Stimulated activated CD4-positive, alpha-beta T cell treated with anti-CD3 and anti-CD28 coated beads, Interleukin-2, amount 100 ng/mL, for 24 hours (primary cell): ENCODE results near the gene PSME2.

Experiments used
- DNase-seq, 2 donors: peaks; one replicate each; pipeline ENCODE4 v3.0.0-alpha.2; 2020

Gene PSME2

GRCh38 chr14:24179294-24179960 is 33.0 kb upstream of the PSME2 start:
- no peak for DNase-seq

GRCh38 chr14:24178399-24179178 is 32.2 kb upstream of the PSME2 start:
- no peak for DNase-seq

- DNase-seq = no peak
These were observed 31.5 kb upstream of the PSME2 start for GRCh38 chr14:24177891-24178290.

GRCh38 chr14:24177041-24177825 is 30.8 kb upstream of the PSME2 start:
- DNase-seq = no peak

GRCh38 chr14:24176599-24176998 is 30.2 kb upstream of the PSME2 start:
- DNase-seq = no peak

GRCh38 chr14:24172871-24173281 is 26.5 kb upstream of the PSME2 start:
- DNase-seq = no peak

- no peak for DNase-seq
These were observed 26.0 kb upstream of the PSME2 start for GRCh38 chr14:24172261-24172860.

DNA sequence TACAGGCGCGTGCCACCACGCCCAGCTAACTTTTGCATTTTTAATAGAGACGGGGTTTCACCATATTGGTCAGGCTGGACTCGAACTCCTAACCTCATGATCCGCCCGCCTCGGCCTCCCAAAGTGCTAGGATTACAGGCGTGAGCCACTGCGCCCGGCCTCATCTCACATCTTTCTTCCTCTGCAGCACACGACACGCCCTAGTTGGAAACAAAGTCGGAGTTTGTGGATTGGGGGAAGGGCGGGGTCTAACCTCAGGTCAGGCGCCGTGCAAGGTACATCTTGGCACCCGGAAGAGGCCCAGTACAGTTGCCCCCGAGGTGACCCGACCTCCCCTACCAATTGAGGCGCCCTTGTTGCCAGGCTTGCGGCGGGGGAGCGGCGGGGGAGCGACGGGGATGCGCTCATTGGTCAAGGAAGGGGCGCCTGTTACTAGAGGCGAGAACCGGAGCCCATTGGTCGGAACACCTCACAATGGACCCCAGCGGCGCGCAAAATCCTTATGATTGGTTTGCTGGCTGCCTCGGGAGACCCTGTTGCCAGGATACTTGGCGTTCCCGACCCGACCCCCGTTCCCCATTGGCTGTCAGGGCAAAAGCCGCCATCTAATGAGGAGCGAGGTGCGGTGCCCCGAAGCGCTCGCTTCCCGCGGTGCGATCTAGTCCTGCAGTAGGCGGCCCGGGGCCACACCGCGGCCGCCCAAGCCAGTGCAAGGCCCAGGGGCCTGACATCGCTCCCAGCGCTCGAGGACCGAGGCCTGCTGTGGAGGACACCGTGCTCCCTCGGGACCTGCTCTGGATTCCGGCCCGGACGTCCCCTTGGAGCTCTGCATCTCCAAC is 25.2 kb upstream of the PSME2 start, which contains the start of gene REC8:
TSS of gene REC8 (plus strand) at position 659 of the 839 bp plus-strand sequence. CDS start 473 bp downstream, outside the sequence.
- peak; percentile 67 to 73 for DNase-seq

DNA sequence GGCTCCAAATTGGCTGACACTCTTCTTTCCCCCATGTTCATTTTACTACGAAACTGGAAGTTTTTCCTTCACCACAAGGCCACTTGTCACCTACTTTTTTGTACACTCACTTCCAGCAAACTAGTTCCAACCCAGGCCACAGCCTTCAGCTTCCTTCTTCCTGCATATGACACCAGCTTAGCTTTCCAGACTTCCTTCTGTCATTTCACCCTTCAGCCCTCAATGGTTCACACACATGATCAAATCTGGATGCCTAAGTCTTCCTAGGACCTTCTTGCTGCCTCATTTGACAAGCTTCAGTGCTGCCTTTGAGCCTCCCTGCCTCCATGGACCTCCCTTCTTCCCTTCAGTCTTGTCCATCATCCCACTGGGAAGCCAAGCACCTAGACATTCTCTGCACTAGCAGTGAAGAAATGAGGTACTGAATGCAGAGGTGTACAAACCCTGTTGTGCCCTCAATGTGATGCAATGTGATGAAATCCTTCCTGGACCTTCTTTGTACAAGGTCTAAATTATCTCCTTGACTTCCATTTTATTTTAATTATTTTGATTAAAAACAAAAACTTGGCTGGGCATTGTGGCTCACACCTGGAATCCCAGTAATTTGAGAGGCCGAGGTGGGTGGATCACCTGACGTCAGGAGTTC is 21.2 kb upstream of the PSME2 start:
- DNase-seq = no peak

DNA sequence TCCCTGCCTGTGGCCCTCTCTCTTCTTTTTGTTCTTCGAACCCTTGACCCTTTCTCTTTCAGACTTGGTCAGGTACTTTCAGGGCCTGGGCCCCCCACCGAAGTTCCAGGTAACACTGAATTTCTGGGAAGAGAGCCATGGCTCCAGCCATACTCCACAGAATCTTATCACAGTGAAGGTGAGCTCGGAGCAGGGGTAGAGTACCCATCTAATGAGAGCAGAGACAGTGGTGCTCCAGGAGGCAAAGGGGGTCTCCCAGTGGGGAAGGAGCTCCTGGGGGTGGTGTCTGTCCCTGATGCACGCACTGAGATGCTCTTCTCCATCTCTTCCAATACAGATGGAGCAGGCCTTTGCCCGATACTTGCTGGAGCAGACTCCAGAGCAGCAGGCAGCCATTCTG is 19.4 kb upstream of the PSME2 start:
- no peak for DNase-seq

DNA sequence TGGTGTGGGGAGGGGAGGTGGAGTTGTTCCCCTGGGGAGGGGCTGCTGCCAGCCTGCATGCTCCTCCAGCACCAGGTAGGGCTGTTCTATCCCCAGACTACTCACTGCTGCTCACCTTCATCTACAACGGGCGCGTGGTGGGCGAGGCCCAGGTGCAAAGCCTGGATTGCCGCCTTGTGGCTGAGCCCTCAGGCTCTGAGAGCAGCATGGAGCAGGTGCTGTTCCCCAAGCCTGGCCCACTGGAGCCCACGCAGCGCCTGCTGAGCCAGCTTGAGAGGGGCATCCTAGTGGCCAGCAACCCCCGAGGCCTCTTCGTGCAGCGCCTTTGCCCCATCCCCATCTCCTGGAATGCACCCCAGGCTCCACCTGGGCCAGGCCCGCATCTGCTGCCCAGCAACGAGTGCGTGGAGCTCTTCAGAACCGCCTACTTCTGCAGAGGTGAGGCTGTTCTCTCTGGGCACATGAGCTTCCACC is 18.1 kb upstream of the PSME2 start:
- DNase-seq = no peak

- peak; percentile 26 to 44 for DNase-seq
These were observed 15.7 kb upstream of the PSME2 start for GRCh38 chr14:24162093-24162492.

DNA sequence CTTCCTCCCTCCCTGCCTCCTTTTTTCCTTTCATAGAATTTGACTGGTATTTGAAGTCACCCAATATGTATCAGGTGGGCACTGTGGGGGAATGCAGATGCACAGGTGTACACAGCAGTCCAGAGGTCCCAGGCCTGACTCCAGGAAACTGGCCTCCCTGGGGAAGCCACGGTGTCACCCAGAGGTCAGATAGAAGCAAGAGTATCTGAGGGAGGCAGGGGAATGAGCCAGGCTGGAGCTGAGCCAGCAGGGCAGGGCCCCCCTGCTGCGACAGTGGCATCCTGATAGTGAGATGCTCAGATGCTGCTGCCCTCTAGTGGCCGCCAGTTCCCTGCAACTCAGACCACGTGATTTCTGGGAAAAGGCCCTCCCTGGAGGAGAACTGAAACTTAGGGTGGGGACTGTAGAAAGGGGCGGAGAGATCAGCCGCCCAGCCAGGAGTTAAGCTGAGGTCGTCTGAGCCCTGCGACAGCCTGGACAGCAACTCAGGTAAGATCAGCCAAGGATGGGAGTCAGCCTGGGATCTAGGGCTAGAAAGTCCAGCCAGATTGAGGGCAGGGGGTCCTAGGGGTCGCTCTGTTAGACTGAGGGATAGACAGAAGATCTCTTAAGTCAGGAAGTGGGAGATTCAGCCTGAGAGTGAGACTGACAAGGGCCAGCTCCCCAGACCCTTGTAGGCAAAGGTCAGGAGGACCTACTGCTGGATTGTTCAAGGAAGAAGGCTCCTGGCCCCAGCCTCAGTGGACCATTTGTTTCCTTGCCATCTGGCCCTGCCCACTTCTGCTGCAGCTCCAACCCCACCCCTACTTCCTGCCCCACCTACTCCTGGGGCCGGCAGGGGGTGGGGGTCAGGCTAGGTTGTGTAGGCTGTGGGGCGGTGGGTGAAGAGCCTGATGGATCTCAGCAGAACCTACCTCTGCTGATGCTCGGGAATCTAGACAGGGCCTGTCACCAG is 14.7 kb upstream of the PSME2 start, which contains the start of gene IRF9:
TSS of gene IRF9 (plus strand) at position 416 of the 955 bp plus-strand sequence. CDS start 880 bp downstream, outside the sequence.
- peak; percentile 98 to 99 for DNase-seq

GRCh38 chr14:24160499-24160849 is 14.1 kb upstream of the PSME2 start:
- no peak for DNase-seq

GRCh38 chr14:24159777-24160498 is 13.5 kb upstream of the PSME2 start:
- no peak for DNase-seq

GRCh38 chr14:24157331-24157730 is 10.9 kb upstream of the PSME2 start:
- no peak for DNase-seq

DNA sequence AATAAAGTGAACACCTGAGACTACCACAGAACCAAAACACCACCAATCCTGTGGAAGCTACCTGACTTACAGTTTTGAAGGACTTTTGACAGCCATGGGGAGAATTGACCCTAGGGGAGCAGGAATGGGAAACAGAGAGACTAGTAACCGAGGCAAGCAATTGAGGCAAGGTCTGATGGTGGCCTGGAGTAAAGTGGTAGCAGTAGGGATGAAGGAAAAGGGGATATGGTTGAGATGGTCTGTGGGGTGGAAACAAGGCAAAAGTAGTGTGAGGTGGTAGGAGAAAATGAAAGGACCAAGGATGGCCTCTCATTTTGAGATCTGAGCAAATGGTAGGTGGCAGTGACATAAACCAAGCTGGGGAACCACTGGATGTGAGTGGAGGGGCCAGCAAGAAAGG is 10.4 kb upstream of the PSME2 start:
- no peak for DNase-seq

GRCh38 chr14:24155100-24155499 is 8.7 kb upstream of the PSME2 start:
- no peak for DNase-seq

DNA sequence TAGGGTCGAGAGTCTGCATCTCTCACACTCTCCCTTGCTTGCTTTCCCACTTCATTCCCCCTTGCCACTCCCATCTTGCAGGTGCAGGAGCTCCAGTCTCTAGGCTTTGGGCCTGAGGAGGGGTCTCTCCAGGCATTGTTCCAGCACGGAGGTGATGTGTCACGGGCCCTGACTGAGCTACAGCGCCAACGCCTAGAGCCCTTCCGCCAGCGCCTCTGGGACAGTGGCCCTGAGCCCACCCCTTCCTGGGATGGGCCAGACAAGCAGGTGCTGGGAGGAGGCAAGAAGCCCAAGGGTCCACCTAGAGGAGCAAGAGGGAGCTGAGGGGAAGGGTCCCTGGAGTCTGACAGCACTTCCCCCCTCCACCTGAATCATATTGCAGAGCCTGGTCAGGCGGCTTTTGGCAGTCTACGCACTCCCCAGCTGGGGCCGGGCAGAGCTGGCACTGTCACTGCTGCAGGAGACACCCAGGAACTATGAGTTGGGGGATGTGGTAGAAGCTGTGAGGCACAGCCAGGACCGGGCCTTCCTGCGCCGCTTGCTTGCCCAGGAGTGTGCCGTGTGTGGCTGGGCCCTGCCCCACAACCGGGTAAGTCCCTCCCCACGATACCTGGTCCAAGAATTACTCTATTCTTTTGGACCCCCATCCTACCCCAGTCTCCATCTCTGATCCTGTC is 5.1 kb upstream of the PSME2 start:
- no peak for DNase-seq
